Activated CD8-positive, alpha-beta T cell treated with anti-CD3 and anti-CD28 coated beads for 36 hours (primary cell): ENCODE data around the gene FAM120A. TPM values are rescaled to one million over a fixed set of nuclear protein-coding genes. Genes with fewer than 3 reads are reported as not detected.

Experiments
- ATAC-seq: fragments of 200-7000 bp; cut with Tn5 transposase; one replicate; pipeline ENCODE4 v1.10.0; 2021; ENCODE audit warnings: mild to moderate bottlenecking, moderate library complexity
- CTCF ChIA-PET: fragments of 350-600 bp; sonication (Branson Sonifier 250); formaldehyde crosslinking; loops from one replicate; lab custom pipeline; 2021; ENCODE audit warnings: antibody characterized with exemption; lab: Charles Lee
- POLR2A ChIA-PET: fragments of 350-600 bp; sonication (Branson Sonifier 250); formaldehyde crosslinking; loops from one replicate; lab custom pipeline; 2021; ENCODE audit warnings: antibody characterized with exemption; lab: Charles Lee
- DNase-seq: peaks from one replicate; pipeline ENCODE4 v3.0.0-alpha.2; 2020
- H3K27ac Mint-ChIP-seq: one replicate; pipeline ENCODE4 v1.8.0; 2021; ENCODE audit warnings: mild to moderate bottlenecking, mixed read lengths
- H3K27me3 Mint-ChIP-seq: one replicate; pipeline ENCODE4 v1.8.0; 2021; ENCODE audit warnings: mixed read lengths
- H3K36me3 Mint-ChIP-seq: one replicate; pipeline ENCODE4 v1.8.0; 2021; ENCODE audit warnings: low read depth, mixed read lengths
- H3K4me1 Mint-ChIP-seq: one replicate; pipeline ENCODE4 v1.8.0; 2021; ENCODE audit warnings: low read depth, mixed read lengths
- H3K4me3 Mint-ChIP-seq: one replicate; pipeline ENCODE4 v1.8.0; 2021; ENCODE audit warnings: mild to moderate bottlenecking, moderate library complexity, mixed read lengths
- H3K9me3 Mint-ChIP-seq: one replicate; pipeline ENCODE4 v1.8.0; 2021; ENCODE audit warnings: mixed read lengths
- CTCF ChIP-seq: fragments of 200-600 bp; IDR thresholded peaks from one replicate; pipeline ENCODE4 v1.8.0; 2022; ENCODE audit warnings: antibody characterized with exemption, mild to moderate bottlenecking
- intact Hi-C: fragments of 100-400 bp; cut with micrococcal nuclease; formaldehyde crosslinking; loops from one replicate; pipeline ENCODE4 v1.10.0; 2022
- total RNA-seq, 2 experiments: library from RNA; stranded (reverse); gene quantifications; one replicate each; pipeline ENCODE4 v1.2.3, GENCODE V29; 2021

Gene FAM120A
- total RNA-seq, 2 experiments from 2014 or later = 121 to 125 TPM

GRCh38 chr9:93610206-93610605 is 158.7 kb downstream of the FAM120A start:
- DNase-seq (no peak), ATAC-seq (no peak)
- ChIA-PET POLR2A (no interaction called here), CTCF (no interaction called here)
- intact Hi-C loops = no loop called here
- Mint-ChIP-seq H3K36me3 (peaks cover 33% of the 10 kb centered on the region), H3K9me3 (peaks cover 25% of the 10 kb centered on the region), H3K27me3 (no peaks in the 10 kb centered on the region), H3K27ac (no peak overlapping the region), H3K4me3 (no peak overlapping the region), H3K4me1 (peaks cover 16% of the 10 kb centered on the region)
- no peak for TF ChIP-seq CTCF

GRCh38 chr9:93612052-93612795 is 160.7 kb downstream of the FAM120A start:
- peak overlapping the region; percentile 47 for H3K27ac Mint-ChIP-seq
- CTCF ChIA-PET = no interaction called here

GRCh38 chr9:93612796-93613154 is 161.3 kb downstream of the FAM120A start:
- no peak overlapping the region for H3K4me3 Mint-ChIP-seq
- H3K27ac Mint-ChIP-seq = peak overlapping the region; percentile 47
- intact Hi-C loops = no loop called here
- peaks cover 21% of the 10 kb centered on the region for H3K36me3 Mint-ChIP-seq
- ChIA-PET POLR2A (no interaction called here), CTCF (no interaction called here)
- H3K27me3 Mint-ChIP-seq = no peaks in the 10 kb centered on the region
- peaks cover 14% of the 10 kb centered on the region for H3K9me3 Mint-ChIP-seq
- peak; percentile 64 for ATAC-seq
- H3K4me1 Mint-ChIP-seq = peaks cover 22% of the 10 kb centered on the region
- TF ChIP-seq CTCF = no peak
- DNase-seq = peak; percentile 38

More at GRCh38 chr9:93612052-93612795, 160.7 kb downstream of the FAM120A start:
- Mint-ChIP-seq H3K4me3 (no peak overlapping the region), H3K27me3 (no peaks in the 10 kb centered on the region), H3K4me1 (peaks cover 20% of the 10 kb centered on the region), H3K36me3 (peaks cover 21% of the 10 kb centered on the region), H3K9me3 (peaks cover 16% of the 10 kb centered on the region)
- TF ChIP-seq CTCF = no peak
- intact Hi-C loops = no loop called here
- ATAC-seq = peak; percentile 70
- POLR2A ChIA-PET = no interaction called here
- DNase-seq = peak; percentile 47

- intact Hi-C loops = no loop called here
Observed at GRCh38 chr9:93613174-93613573, 161.7 kb downstream of the FAM120A start.

More at GRCh38 chr9:93613174-93613573, 161.7 kb downstream of the FAM120A start:
- ChIA-PET POLR2A (no interaction called here), CTCF (no interaction called here)
- Mint-ChIP-seq H3K27ac (peak overlapping the region; percentile 47), H3K36me3 (peaks cover 21% of the 10 kb centered on the region), H3K4me3 (no peak overlapping the region), H3K4me1 (peaks cover 25% of the 10 kb centered on the region), H3K27me3 (no peaks in the 10 kb centered on the region), H3K9me3 (peaks cover 14% of the 10 kb centered on the region)
- no peak for ATAC-seq
- no peak for DNase-seq
- TF ChIP-seq CTCF = no peak
